Measurements from ENCODE around the gene ZNF71. TPM values are rescaled to one million over a fixed set of nuclear protein-coding genes. Genes with fewer than 3 reads are reported as not detected.
A peak's percentile ranks its signal among the peaks of the same experiment; 100 is the strongest.

The ZNF71 gene
- total RNA-seq, 1 donor from 2014 or later, result 6.1 TPM

GRCh38 chr19:56567274-56568120 is 27.6 kb upstream of the ZNF71 start, which contains the start of gene ZNF470:
ZNF470 (plus strand) TSS chr19:56567468; CDS start chr19:56570312, 2,844 bp downstream.
- no peak for FAIRE-seq
- TF ChIP-seq, protein P1, sequence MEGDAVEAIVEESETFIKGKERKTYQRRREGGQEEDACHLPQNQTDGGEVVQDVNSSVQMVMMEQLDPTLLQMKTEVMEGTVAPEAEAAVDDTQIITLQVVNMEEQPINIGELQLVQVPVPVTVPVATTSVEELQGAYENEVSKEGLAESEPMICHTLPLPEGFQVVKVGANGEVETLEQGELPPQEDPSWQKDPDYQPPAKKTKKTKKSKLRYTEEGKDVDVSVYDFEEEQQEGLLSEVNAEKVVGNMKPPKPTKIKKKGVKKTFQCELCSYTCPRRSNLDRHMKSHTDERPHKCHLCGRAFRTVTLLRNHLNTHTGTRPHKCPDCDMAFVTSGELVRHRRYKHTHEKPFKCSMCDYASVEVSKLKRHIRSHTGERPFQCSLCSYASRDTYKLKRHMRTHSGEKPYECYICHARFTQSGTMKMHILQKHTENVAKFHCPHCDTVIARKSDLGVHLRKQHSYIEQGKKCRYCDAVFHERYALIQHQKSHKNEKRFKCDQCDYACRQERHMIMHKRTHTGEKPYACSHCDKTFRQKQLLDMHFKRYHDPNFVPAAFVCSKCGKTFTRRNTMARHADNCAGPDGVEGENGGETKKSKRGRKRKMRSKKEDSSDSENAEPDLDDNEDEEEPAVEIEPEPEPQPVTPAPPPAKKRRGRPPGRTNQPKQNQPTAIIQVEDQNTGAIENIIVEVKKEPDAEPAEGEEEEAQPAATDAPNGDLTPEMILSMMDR (IDR thresholded peaks at IDR 0.05; ENCODE audit: insufficient read depth, low read length, severe bottlenecking), result no peak
- H3K27me3 ChIP-seq (ENCODE audit: control insufficient read depth, insufficient read depth, low read length), result no peaks in the 10 kb centered on the region

GRCh38 chr19:56572589-56572988 is 22.5 kb upstream of the ZNF71 start:
- H3K36me3 ChIP-seq (ENCODE audit: control insufficient read depth, insufficient read depth, low read length), result peaks cover 9% of the 10 kb centered on the region
- no peak overlapping the region for H3K4me3 ChIP-seq (ENCODE audit: low read depth, low read length)
- H3K27me3 ChIP-seq (ENCODE audit: control insufficient read depth, insufficient read depth, low read length), result no peaks in the 10 kb centered on the region
- DNase-seq (ENCODE audit: low read depth), result no peak
- FAIRE-seq, result no peak
- TF ChIP-seq, protein P1 (IDR thresholded peaks at IDR 0.05; ENCODE audit: insufficient read depth, low read length, severe bottlenecking), result no peak

More at GRCh38 chr19:56567274-56568120, 27.6 kb upstream of the ZNF71 start, which contains the start of gene ZNF470:
- Histone ChIP-seq H3K4me3 (ENCODE audit: low read depth, low read length) (peak within 1 kb of the TSS; percentile 90), H3K36me3 (ENCODE audit: control insufficient read depth, insufficient read depth, low read length) (peaks cover 7% of the 10 kb centered on the region)
- peak; percentile 81 for DNase-seq (ENCODE audit: low read depth)

DNA sequence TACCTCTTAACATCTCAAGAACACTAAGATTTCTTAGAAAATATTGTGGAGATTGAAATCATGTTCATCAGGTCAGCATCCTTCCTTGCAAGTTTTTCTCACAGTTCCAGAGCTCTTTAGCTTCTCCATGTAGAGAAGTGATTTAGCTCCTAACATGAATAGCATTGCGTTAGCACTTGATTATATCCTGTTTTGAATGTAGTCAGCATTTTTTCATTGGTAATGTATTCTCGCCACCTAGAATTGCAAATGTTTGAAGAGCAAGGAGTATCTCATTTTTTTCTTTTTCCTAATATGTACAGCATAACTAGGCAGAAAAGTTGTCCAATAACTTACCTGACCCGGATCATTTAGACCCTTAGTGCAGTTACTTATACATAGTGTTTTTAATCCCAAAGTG is 21.2 kb upstream of the ZNF71 start:
- peaks cover 9% of the 10 kb centered on the region for H3K36me3 ChIP-seq (ENCODE audit: control insufficient read depth, insufficient read depth, low read length)
- FAIRE-seq (no peak), DNase-seq (ENCODE audit: low read depth) (no peak)
- no peak overlapping the region for H3K4me3 ChIP-seq (ENCODE audit: low read depth, low read length)
- H3K27me3 ChIP-seq (ENCODE audit: control insufficient read depth, insufficient read depth, low read length), result no peaks in the 10 kb centered on the region
- TF ChIP-seq, protein P1 (IDR thresholded peaks at IDR 0.05; ENCODE audit: insufficient read depth, low read length, severe bottlenecking), result no peak

DNA sequence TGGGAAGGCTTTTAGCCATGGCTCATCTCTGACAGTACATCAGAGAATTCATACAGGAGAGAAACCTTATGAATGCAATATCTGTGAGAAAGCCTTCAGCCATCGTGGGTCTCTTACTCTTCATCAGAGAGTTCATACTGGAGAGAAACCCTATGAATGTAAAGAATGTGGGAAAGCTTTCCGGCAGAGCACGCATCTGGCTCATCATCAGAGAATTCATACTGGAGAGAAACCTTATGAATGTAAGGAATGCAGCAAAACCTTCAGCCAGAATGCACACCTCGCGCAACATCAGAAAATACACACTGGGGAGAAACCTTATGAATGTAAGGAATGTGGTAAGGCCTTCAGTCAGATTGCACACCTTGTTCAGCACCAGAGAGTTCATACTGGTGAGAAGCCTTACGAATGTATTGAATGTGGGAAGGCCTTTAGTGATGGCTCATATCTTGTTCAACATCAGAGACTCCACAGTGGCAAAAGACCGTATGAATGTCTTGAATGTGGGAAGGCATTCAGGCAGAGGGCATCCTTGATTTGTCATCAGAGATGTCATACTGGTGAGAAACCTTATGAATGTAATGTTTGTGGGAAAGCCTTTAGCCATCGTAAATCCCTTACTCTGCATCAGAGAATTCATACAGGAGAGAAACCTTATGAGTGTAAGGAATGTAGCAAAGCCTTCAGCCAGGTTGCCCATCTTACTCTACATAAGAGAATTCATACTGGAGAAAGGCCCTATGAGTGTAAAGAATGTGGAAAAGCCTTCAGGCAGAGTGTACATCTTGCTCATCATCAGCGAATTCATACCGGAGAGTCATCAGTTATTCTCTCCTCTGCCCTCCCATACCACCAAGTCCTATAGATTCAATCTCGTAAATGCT is 17.1 kb upstream of the ZNF71 start:
- FAIRE-seq (no peak), DNase-seq (ENCODE audit: low read depth) (no peak)
- TF ChIP-seq, protein P1 (IDR thresholded peaks at IDR 0.05; ENCODE audit: insufficient read depth, low read length, severe bottlenecking), result no peak
- Histone ChIP-seq H3K4me3 (ENCODE audit: low read depth, low read length) (no peak overlapping the region), H3K36me3 (ENCODE audit: control insufficient read depth, insufficient read depth, low read length) (peaks cover 2% of the 10 kb centered on the region), H3K27me3 (ENCODE audit: control insufficient read depth, insufficient read depth, low read length) (no peaks in the 10 kb centered on the region)

- DNase-seq (ENCODE audit: low read depth) (no peak), FAIRE-seq (no peak)
- Histone ChIP-seq H3K36me3 (ENCODE audit: control insufficient read depth, insufficient read depth, low read length) (no peaks in the 10 kb centered on the region), H3K4me3 (ENCODE audit: low read depth, low read length) (no peak overlapping the region), H3K27me3 (ENCODE audit: control insufficient read depth, insufficient read depth, low read length) (no peaks in the 10 kb centered on the region)
- TF ChIP-seq, protein P1 (IDR thresholded peaks at IDR 0.05; ENCODE audit: insufficient read depth, low read length, severe bottlenecking), result no peak
Measured at GRCh38 chr19:56594446-56594782, 688 bp upstream of the ZNF71 start.

Data from bronchial epithelial cell (primary cell).